GM19238 (cell line): ENCODE results near the gene SEMA3F.

Experiments
- DNase-seq: peaks from one replicate; pipeline ENCODE4 v3.0.0; 2011; ENCODE audit warnings: low spot score; ENCODE audit not compliant: insufficient read length

SEMA3F gene

DNA sequence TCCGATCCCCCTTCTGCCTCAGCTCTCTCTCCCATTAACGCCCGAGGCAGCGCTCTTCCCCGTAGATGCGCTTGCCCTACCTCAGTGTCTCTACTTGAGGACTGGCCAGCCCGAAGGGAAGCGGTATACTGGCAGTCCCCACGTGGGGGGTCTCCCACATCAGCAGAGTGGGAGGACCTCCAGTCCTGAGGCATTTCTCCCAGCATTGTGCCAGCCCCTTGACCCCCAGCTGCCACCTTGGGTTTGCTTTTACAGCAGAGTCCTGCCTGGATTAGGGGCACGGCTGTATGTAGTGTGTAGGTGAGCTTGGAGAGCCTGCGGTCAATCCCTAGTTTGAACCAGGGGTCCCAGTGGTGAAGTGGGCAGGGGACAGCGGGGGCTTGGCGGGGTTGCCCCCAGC, 767 bp downstream of the SEMA3F start:
- no peak for DNase-seq

DNA sequence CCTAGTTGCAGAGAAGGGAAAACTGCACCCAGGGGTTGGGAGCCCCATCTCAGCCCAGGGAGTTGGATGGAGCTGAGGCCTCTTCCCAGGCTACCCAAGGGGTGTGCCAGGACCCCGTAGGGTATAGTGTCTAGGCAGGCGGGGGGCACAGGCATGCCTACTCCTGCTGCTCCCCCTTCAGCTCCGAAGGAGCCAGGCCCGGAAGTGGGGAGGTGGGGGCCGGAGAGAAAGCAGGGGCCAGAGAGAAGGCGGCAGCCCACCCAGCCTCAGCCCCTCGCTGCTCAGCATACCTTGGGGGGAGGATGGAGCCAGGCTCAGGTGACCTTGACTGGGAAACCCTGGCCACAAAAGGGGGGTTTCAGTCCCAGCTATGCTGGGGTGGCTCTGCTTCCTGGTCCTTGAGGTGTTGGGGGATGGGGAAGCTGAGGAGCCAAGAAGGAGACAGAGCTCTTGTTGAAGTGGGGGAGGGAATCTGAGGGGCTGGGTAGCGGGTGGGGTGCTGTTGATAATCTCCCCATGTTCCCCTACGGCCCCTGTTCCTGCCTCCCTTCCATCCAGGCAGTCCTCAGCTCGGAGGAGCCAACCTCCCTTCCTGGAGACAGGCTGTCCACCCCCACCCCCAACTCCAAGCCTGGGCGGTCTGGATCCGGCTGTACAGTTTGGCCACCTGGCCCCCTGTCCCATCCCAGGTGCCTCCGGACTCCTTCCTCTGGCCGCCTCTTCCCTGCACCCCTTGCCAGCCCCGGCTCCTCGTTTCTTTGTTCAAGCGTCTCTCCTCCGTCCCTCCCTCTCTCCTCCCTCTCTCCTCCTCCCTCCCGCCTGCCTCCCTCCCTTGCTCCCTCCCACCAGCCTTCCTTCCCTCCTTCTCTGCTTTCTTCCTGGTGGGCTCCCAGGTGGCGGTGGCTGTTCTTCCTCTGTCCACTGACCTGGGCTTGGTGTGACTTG, 1.7 kb downstream of the SEMA3F start:
- no peak for DNase-seq

DNA sequence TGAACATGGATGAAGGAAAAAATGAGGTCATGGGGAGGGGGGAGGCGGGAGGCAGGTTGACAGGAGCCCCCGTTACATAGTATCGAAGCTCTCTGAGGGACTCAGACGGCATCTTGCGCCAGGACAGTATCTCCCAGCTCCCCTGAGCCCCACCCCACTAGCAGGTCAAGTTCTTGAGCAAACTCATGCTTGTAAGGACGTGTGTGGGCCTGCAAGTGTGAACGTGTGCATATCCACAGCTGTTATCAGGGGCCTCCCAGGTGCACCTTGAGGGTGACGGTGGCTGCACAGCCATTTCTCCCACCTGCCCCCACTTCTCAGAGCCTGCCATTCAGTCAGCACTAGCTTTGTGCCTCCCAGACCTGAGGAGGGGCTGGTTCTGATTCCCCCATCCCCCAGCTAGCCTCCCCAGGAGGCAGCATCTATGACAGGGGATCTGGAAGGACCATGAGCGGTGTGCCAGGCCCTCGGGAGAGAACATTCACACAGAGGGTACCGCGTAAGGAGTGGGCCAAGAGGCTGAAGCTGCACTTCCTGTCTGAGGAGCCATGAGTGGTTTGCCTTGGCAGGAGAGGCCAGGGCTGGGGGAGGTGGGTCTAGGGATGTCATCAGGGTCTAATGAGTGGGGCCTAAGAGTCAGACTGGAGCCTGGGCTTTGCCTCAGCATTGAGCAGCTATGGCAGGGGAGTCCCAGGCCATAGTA, 2.9 kb downstream of the SEMA3F start:
- DNase-seq = no peak

DNA sequence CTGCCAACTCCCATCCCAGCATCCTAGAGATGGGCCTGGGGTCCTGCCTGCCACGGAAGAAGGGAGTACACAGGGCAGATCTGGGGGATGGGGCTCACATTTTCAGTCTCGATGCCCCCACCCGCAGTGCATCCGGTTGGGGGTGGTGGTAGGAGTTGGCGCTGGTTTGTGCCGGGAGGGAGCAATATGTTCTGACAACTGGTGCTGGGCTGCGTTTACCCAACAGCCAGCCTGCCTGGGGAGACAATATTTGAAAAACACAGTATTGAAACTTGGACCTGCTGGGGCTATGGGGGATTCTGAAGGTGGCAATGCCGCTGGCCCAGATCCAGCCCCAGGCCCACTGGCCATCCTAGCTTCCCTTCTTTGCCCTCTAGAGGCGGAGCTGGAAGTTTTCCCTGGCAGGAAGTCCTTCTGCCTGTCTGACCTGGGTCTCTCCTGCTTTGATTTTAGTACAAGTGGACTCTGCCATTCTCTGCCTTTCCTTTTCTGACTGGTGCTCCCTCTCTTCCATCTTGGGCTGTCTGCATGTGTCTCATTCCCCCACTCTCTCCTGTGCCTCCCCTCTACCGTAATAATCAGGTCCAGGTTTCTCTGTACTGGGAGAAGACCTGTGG, 3.5 kb downstream of the SEMA3F start:
- no peak for DNase-seq

DNA sequence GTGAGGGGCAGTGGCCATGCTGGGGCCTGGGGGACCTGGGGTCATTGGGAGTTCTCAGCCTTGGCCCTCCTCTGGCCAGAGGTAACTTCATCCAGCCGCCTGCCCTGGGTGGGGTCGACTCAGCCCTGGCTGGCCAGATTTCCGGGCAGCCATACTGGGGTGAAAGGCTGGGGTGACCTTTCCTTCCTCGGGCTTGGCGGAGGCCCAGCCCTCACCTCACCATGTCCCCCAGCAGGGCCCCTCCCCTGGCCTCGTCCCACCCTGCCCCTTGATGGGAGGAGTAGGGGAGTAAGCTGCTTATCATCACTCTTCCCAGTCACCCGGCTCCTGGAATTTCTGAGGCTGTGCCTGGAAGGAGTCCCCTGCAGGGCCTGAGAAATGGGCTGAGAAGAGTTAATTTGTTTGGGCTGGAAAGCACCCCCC, 5.4 kb downstream of the SEMA3F start:
- no peak for DNase-seq

DNA sequence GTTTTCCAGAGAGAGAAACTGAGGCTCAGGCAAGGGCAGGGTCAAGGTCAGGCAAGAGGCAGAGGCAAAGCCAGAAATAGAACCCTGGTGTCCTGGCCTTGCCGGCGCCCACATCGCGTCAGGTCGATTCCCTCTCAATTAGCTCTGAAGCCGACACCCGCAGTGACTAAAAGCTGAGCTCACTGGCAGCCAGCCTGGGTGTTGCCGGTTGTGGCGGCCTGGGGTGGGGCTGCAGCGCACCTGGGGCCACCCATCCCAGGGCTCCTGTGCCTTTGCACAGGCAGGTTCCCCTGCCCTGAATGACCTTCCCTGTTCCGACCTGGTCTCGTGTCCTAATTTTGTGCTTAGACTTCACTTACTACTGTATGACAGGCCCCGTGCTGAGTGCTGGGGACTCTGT, 6.2 kb downstream of the SEMA3F start:
- DNase-seq = no peak

DNA sequence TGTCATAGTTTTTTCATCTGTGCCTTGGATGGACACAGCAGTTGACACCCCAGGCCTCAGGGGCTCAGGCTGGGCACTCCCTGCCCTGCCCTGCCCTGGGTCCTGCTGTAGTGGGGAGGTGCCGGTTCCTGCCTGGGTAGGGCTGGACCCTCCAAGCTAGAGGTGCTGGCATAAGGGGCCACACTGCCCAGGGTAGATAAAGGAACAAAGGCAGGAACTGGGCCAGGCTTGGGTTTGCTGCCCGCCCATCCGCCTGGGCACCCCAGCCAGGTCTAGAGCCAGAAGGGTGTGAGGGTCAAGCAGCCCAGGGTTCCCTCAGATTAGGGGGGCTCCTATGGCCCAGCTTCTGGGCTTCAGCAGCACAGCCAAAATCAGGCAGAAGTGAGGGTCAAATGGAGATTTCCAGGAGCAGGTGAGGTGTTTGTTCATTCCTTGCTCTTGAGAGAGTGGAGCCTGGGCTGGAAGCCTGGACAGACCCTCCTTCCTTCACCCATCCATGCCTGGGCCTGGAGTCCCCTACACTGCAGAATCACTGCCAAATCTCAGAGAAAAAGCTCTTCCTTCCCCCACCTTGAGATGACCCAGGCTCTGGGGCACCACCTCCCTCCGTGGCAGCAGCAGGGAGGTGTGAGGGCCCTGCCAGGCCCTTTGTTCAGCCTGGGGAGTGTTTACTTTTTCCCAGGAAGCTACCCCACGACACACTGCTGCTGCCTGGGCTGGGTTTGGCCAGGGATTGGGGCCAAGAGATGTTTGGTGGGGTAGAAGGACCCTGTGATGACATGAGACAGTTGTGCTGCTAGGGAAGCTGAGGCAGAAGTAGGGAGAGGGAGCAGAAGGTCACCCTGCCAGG, 7.1 kb downstream of the SEMA3F start:
- no peak for DNase-seq

DNA sequence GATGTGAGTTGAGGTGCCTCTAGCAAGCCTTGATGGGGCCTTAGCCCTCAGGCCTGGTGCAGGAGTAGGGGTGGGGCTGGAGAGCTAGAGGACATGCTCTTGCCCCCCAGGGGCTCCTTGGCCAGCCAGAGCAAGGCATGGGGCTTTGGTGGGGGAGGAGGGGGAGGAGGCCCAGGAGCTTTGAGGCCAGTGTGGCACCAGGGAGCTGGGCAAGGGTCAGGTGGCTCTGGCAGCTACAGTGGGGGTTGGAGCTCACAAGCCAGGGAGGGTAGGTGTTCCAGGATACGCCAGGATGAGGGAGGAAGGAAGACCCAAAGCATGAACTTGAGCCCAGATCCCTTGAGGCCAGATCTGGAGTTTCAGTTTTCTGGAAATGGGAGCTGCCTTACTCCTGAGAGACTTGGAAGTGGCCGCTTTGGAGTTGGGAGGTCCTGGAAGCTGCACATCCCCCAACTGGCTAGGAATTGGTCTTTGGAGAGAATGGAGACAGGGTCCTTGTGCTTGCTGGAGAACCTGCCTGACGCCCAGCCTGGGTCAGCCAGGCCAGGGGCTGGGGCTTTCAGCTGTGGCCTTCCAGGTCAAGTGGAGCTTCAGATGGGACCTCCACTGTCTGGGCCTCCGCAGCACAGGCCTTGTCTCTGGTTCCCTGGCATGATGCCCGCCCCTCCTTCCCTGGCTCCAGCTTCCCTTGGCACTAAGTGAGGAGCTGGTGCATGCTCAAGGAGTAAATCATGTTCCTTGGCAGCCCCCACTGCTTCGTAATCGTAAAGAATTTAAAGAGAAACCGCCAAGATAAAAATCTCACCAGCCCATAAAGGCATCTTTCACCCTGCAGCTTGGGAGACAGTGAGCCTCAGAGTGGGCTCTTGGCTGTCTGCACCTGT, 8.7 kb downstream of the SEMA3F start:
- DNase-seq = no peak

DNA sequence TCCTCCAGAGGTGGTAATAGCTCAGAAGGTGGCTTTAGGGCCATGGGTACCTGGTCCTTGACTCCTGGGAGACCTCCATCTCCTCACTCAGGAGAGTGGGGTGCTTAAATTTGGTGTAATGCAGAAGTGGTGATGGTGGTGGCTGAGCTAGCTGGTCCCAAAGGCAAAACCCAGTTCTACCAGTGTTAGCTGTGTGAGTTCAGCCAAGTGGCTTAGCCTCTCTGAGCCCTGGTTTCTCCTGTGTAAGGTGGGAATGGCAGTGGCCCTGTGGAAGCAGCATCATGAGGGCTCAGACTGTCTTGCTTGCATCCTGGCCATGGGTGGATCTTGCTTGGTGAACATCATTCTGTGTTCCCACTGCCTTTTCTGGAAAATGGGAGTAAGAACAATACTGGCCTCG, 9.4 kb downstream of the SEMA3F start:
- DNase-seq = no peak

DNA sequence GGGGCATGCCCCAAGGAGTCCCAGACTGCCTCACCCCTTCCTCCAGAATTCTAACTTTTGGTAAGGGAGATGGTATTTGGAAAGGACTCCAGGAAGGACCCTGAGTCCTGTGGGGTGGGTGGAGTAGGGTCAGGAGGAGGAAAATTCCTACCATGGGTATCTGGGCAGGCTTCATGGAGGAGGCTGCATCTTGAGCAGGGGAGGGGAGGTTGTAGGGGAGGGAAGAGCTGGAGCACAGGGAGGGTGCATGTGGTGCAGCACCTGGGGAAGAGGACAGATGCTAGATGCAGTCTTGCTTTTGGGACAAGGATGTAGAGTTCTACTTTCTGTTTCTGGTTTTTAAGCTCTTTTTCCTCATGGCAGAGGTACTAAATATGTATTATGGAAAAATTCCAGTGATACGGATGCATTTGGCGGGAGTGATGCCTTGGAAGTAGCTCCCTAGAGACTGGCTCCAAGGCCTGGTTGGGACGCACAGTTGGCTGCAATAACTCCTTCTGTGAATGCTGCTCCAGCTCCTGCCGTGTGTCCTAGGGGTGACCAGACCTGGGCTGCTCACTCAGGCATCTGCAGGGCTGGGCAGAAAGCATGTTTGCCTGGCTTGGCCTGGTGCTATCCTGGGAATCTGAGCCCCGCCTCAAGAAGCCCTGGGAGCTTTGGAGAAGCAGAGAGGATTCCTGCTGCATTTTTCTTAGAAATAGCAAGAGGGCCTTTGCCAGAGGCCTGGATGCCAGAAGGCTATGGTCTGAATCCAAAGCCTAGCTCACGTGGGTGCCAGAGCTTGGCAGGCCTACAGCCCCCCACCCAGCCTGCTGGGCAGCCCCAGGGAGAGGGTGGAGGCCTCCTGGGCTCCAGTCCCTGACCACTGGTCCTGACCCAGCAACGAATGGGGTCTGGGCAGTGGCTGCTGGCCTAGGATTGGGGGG, 10.1 kb downstream of the SEMA3F start:
- DNase-seq = no peak

DNA sequence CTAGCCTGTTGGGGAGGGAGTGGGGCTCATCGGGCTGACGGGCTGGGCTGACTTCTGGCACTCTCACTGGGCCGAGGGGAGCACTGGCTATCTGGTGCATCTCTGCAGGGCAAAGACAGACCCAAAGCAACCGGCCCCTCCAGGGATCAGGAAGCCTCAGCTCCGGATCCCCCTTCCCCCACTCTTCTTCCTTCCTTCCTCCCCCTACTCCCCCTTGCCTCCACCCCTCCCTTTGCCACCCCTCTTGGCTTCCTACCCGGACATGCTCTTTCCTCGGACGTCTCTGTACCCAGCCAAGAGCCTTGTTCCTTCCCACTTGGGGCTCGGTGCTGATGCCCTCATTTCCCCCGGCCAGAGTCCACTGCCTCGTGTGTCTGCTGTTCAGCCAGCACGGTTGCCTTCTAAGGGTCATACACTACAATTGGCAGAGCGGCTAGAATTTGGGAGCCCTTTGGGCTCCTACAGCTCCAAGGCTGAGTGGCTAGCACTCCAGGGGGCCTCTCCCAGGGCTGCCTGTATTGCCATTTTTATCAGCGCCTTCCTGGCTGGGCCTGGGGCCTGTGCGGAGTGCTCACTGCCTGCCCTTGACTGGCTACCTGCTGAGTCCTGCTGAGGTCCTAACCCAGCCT, 10.9 kb downstream of the SEMA3F start:
- DNase-seq = no peak

DNA sequence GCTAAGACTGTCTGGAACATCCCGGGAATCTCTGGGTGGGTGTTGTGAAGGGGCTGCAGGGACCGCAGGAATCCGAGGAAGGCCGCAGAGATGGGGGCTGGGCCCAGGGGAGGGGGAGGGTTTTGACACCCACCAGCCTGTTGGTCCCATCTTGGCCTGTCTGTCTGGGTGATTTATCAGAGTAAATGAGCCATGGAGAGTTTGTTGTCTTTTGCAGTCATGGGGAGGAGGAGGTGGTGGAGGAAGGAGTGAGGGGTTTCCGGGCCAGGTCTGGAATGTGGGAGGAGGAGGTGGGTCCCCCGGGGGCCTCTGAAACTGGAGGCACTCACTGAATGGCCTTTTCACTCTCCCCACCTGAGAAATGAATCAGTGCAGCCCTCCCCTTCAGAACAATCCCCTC, 11.5 kb downstream of the SEMA3F start:
- no peak for DNase-seq

DNA sequence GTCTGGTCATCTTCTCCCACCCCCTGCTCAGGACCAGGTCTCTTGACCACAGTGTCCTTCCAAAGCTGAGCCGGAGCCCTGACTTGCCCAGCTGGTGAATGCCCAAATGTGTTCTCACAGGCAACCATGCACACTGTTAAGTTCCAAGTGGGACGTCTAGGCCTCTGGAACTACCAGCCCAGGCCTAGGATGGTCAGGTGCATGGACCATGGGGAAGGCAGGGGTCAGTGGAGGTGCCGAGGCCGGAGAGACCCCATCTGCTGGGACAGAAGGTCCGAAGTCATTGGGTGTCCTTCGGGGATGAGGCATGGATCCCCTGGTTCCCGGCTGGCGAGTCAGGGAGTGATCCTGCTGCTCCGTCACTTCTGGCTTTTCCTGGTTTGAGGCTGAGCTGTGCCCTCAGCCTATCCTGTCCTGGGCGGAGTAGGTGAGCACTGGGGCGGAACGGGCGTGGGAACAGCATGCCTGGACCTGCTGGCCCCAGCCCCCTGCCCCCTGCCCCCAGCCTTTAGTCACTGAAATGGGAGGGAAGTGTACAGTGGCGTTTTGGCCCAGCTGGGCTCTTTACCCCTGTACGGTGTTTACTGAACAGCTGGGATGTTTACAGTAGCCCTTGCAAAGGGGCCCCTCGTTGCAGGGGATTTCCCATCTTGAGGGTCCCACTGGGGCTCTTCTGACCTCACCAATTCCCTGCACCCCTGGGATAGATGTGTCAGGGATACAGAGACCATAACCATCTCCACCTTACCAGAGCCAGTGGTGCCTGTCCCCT, 12.1 kb downstream of the SEMA3F start:
- DNase-seq = no peak

DNA sequence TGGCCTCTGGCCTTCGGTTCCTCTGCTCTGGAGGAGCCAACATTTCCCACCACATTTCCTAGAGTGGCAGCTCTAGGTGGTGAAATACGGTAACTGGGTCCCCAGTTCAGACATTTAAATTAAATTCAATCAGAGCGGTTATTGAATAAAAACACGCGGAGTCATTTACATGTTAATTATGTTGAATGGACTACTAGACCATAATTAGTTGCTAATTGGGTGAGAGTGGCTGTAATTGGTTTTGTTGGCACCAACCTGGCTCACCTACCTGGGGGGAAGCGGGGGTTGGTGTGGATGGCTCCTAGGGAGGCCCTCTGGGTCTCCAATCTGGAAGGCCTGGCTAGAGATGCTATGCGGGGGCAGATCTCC, 12.7 kb downstream of the SEMA3F start:
- no peak for DNase-seq

DNA sequence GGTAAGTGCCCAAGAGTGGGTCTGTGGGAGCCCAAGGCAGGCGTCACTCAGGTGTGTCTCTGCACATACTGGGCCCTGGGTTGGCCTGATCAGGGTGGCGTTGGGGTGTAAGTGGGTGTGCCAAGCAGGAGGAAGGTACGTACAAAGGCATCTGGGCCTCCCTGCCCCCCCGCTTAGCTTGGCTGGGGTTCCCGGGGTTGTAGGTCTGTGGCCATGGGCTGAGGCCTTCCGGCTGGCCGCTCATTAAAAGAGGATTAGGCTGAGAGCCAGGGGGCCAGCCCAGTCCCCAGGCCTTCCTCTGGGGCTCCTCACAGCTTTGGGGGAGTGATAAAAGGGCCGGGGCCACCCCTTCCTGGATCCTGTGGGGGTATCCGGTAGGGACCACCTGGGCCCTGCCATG, 13.3 kb downstream of the SEMA3F start:
- DNase-seq = no peak

DNA sequence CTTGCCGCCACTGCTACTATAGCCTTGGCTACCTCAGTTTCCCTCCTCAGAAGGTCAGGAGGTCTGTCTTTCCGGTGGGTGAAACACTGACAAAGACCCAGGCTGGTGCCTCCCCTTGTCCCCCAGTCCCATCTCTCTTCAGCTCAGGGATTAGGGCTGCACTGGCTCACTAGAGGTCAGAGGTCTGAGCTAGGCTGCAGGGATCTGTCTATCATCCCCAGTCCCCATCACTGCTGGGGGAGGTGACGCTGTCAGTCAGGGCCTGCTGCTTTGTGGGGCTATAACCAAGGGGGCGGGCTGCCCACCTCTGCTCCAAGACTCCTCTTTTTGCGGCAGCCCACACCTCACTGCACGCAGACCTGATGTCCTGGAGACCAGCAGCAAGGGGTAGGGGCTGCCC, 13.7 kb downstream of the SEMA3F start:
- DNase-seq = no peak

DNA sequence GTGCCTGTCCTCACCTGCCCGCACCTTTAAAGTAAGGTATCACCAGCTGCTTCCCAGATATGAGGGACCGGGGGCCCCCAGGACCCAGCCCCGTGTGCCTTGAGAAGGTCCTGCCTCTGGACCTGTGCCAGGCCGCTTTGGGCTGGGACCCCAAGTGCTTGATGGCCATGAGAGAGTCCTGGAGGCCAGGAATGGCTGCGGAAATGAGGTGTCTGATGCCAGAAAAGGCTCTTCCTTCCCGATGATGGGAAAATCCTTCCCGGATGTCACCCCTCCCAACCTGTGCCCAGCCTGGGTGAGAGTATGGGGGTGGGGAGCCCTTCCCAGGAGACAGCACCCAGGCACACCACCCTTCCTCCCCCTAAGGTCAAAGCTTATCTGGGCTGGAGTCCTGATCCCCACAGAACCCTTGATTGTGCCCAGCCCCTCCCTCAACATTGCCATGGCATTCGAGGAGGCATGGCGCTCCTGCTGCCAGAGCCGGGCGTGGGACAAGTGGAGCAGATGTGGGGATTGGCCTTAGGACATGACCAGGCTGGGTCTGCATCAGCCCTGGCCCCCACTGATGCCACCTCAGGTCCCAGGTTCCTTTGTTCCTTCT, 14.2 kb downstream of the SEMA3F start:
- DNase-seq = no peak

DNA sequence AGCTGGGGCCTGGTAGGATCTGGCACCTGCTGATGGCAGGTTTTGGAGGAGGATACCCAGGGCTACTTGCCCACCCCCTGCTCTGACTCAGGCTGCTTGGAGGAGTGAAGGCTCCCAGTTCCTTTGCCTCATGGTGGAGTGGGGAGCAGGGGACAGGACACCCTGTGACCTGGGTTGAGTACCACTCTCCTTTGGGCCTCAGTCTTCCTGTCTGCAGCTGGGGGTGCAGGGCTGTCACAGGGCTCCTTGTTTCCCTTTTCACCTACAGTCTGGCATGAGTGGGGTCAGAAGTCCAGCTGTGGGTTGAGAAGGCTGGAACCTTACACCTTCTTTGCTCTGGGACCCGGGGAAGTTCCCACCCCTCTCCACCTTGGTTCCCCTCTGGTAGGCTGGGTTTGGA, 14.7 kb downstream of the SEMA3F start:
- no peak for DNase-seq
